Mucosa of gallbladder (tissue), 1 donor: ENCODE measurements around the gene MAP1LC3B. TPM values are rescaled to one million over a fixed set of nuclear protein-coding genes. Genes with fewer than 3 reads are reported as not detected.

Experiments
- DNase-seq: peaks from one replicate; pipeline ENCODE4 v3.0.0-alpha.2; 2020; ENCODE audit warnings: low spot score
- total RNA-seq: library from RNA; stranded (reverse); gene quantifications from one replicate; pipeline ENCODE4 v1.2.1, GENCODE V29; 2021
- donor health status: DM: no; HTN: no; CAD: no.

The MAP1LC3B gene
- total RNA-seq, 1 donor from 2014 or later = 55.9 TPM

DNA sequence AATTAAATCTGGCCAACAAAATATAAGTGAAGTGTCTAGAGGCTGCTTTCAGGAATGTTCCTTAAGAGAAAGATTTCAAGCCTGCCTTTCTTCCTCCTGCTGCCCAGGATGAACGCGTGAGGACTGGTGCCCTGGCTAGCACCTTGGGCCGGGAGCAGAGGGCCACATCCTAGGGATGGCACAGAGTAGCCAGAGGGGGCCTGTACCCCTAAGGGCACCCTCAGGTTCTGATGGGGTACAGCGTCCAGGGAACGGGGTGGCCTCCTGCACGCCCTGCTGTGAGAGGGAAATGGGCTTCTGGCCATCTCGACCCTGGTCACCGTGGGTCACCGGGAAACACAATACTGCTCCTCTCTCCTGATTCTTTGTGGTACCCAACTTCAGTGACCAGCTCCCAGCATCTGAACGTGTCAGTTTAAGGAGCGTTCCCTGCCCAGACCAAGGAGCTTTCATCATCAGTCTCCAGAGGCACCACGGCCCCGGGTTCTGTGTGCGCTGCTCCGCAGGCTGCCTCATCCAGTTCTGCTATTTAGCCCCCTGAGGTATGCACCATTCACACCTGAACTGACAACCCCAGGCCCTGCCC is 40.3 kb downstream of the MAP1LC3B start:
- DNase-seq = no peak

DNA sequence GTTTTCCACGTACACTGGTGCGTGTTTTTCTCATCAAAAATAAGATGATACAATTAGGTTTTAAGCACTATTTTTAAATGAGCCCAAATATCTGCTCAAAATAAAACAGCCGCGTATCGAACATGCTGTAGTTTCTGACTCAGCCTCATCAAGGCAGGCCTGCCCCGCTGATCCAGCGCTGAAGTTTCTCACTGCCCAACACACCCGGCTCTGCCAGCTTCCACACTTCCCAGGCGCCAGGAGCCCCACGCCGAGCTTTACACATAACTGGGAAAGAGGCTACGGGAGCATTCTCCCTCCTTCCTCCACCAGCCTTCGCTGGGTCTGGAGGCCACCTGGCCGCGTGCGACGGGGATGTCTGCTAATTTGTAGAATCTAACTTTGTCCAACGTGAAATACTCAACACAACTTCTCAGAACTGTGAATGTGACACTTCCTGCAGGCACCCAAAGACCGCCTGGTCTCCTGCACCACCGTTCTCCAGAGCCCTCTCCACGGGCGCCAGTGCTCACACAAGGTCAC is 42.1 kb downstream of the MAP1LC3B start:
- no peak for DNase-seq

DNA sequence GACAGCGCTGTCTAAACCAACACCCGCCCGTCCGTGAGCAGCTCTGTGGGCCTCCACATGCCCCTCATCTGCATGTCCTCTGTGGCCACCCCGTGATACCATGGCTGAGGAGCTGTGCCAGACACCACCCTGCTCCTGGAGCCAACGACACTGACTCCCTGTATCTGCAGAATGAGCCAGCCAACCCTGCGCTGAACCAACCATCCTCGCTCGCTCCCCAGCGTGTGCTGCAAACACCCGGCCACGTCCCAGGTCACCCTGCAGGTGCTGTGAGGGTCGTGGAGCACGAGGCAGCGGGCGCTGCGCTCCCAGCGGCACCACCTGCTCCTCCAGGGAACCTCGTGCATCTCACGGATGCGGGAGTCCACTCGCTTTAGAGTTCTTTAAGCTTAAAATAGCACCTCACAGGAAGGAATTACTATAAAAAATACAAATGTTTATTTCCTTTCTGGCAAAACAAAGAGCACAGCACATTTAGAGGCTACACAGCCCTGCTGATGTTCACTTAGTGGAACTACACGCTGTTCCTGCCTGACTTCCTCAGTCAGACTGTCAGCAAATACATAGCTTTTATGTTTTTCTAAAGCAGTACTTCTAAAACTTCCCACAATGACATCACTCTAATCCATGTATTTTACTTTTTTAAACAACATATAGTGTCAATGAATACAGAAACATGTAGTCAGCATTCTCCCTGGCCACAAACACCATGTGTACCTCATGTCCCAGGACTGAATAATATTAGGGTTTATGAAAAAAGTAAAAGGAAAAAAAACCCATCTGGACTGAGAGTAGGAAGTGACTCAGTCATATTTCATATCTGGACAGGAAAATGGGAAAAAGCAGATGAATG is 43.5 kb downstream of the MAP1LC3B start:
- DNase-seq = no peak

DNA sequence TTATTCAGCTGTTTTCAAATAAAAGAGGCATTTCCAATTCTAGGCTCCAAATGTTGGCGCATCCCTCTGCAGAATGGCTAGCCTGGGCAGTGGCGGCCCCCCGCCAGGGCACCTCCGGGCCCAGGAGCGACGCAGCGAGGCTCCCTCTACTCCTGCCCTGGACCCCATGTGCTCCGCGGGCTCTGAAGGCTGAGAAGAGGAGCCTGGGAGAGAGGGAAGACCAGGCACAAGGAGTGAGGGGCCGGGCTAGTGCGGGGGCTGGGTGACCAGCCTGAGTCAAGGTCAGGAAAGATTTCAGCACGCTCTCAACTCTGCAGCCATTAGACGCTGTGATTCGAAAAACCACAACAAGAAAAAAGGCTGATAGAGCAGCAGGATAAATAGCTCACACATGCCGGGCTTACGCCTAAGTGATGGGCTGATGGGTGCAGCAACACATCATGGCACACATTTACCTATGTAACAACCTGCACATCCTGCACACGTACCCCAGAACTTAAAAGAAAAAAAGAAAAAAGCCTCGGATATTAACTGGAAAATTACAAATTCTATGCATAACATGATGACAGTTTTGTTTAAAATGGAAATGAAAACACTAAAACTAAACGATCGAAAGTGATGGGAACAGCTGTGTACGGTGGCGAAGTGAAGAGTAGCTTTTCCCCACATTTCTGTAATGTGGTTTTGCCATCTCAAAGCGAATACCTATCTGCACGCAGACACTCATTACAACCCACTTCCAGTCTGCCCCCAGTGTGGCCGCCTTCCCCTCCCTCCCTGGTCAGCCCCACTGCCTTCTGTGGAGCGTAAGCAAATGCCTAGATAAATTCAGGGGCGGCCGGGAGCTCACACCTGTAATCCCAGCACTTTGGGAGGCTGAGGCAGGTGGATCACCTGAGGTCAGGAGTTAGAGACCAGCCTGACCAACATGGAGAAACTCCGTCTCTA is 44.4 kb downstream of the MAP1LC3B start:
- no peak for DNase-seq

DNA sequence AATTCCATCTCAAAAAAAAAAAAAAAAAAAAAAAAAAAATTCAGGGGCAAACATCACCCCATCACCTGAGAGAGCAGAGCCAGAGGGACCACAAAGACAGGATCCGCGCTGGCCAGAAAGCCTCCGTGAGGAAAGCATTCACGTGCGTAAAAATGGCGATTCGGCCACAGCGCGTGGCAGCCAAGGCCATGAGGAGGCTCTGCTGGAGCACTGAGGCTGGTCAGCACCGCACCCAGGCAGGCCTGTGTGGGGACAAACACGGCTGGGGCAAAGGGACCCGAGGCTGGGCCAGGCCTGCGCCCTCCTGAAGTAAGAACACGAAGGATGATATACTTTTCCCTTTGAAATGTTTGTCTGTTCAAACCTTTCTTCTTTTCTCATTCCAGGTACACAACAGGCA is 45.2 kb downstream of the MAP1LC3B start:
- no peak for DNase-seq

DNA sequence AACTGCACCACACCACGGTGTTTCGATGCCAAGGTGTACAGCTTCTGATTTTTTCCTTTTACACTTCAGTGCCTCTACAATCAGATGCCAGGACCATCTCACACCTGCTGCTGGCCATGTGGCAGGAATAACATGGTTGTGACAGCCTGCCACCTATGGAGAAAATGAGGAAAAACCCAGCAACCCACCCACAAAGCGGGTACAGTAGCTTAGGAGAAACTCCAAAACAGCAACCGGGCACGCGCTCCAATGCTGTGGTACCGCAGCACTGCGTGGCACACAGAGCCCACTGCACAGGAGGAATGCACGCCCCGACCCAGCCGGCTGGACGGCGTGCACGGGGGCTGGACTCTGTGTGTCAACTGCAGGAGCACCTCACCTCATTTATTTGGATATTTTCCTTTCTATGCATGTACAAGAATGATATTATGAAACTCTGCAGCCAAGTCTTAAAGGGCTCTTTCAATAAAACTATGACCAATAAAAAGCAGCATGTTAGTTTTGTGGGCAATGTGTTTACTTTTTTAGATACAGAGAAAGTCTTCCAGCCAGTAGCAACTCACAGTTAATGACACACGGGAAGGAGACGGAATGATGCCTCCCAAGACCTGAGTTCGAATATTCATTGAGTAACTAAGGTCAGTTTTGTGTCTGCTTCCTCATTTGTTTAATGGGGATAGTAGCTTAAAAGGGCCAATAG is 45.9 kb downstream of the MAP1LC3B start:
- no peak for DNase-seq

DNA sequence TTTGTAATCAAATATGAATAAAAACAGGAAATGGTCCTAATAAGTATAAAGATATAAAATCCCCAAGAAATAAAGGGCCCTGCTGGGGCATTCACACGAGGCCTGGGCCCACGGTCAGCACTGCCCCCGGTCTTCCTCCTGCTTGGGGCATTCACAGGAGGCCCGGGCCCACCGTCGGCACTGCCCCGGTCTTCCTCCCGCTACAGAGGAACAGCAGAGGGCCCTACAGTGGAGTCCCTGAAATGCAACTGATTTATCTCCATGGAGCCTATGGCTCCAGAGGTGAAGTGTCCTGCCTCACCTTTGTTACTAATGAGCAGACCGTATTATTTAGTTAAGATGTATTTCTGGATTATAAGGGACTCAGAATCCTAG is 46.5 kb downstream of the MAP1LC3B start:
- DNase-seq = no peak

DNA sequence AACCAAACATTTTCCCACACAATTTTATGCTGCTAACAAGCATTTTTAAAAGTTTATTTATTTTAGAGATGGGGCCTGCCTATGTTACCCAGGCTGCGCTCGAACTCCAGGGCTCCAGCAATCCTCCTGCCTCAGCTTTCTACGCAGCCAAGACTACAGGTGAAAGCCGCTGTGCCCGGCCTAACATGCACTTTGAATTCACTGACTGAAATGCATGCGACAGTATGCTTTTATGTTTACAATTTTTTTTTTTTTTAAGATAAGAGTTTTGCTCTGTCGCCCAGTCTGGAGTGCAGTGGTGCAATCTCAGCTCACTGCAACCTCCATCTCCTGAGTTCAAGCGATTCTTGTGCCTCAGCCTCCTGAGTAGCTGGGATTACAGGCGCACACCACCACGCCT is 47.8 kb downstream of the MAP1LC3B start:
- no peak for DNase-seq

DNA sequence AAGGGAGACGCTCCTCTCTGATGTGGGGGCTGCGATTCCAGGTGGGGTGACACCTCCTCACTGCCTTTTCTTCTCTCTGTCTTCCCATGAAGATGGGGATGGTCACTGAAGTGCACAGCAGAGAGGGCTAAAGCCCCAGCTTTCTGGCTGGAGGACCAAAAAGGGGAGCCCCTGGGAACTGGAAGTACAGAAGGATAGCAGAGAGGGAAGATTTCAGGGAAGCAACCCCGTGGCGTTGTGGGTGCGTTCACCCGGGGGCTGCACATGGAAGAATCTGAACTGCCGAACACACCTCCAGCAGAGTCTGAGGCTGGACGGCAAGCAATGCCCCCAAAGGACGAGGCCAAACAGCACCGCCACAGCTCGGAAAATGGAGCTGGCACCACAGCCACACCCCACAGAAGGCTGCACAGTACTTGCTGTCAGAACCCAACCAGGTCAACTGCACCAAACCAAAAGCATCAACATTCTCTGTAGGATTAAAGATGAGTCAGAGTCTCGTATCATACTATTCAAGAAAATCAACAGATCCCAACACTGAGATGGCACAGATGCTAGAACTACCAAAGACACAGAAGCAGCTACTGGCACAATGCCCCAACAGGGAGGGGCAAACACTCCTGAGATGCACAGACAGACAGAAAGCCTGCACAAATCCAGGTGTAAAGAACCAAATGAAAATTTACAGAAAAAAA is 49.9 kb downstream of the MAP1LC3B start:
- no peak for DNase-seq

DNA sequence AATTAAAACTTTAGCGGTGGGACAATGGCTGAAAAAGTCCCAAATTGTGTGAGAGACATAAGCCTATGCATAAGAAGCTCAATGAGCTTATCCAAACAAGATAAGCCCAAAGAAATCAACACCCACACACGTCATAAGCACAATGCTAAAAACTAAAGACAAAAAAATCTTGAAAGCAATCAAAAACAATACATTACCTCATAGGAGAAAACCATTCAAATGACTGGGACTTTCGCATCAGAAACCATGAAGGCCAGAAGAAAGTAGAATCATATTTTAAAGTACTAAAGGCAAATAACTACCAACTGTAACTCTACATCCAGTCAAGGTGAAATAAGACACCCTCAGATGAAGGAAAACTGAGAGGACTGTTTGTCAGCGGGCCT is 50.4 kb downstream of the MAP1LC3B start:
- no peak for DNase-seq

DNA sequence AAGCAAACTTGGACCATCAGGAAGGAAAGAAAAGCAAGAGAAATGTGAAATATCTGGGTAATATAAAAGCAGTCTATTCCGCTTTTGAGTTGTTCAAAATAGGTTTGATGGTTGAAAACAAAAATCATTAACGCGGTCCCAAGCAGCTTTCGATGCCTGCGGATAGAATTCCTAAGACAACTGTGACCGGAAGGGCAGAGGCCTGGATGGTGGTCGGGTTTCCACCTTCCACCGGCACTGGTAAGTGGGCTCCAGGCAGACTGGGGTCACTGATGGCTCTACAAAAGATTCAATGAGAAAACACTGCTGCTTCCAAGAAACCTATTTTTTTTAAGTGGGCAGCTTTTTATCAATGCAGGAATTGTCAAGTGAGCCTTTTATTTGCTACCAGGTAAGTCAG is 50.9 kb downstream of the MAP1LC3B start:
- DNase-seq = no peak

DNA sequence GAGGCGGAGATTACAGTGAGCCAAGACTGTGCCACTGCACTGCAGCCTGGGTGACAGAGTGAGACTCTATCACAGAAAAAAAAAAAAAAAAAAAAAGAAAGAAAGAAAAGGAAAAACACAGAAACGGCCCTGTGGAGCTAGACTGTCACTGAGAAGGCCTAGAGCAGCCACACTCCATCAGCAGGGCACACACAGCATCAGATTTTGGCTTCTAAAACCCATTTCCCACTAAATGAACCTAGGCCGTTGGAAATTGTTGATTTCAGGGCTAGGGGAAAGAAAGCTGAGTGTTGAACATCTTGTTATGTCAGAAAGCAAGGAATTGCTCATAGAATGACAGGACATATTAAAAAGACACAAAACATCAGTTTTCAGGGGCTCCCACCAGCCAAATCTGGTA is 51.8 kb downstream of the MAP1LC3B start:
- no peak for DNase-seq

DNA sequence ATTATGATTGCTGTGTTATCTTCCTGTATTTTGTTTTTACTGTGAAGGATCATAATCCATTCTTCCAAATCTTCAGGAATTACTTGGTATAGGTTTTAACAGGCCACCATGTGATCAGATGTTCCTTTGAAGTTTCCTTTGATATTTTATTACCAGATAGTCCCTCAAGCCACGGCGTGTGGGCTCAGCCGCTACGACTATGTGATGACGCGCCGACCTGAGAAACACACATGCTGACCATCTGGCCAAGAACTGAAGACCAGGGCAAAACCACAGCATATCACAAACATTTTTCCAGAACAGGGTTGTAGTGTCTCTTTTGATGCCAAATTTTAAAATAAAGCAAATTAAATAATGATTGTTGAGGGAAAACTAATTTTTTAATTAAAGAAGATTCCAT is 53.4 kb downstream of the MAP1LC3B start:
- no peak for DNase-seq

DNA sequence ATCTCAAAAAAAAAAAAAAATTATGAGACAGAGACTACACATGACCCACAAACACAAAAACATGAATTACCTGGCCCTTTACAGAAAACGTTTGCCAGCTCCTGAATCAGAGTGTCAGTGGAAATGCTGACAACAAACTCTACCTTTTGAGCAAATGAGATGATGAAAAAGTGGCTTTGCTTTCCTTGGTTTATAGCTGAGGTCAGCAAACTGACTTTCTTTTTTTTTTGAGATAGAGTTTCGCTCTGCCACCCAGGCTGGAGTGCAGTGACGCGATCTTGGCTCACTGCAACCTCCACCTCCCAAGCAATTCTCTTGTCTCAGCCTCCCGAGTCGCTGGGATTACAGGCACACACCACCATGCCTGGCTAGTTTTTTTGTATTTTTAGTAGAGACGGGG is 54.3 kb downstream of the MAP1LC3B start:
- no peak for DNase-seq

DNA sequence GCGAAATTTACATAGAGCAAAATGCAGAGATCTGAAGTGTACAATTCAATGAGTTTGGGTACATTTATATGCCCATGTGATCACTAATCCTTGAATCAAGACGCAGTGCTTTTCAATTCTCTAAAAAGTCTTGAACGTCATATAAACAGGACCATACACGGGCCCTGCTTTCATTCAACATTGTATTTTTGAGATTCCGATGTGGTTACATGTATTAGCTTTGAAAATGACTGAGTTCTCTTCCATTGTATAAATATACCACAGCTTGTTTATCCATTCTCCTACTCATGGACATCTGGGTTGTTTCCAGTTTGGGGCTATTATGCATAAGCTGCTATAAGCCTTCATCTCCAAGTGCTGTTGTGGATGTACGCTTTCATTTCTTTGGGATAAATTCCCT is 55.2 kb downstream of the MAP1LC3B start:
- no peak for DNase-seq

DNA sequence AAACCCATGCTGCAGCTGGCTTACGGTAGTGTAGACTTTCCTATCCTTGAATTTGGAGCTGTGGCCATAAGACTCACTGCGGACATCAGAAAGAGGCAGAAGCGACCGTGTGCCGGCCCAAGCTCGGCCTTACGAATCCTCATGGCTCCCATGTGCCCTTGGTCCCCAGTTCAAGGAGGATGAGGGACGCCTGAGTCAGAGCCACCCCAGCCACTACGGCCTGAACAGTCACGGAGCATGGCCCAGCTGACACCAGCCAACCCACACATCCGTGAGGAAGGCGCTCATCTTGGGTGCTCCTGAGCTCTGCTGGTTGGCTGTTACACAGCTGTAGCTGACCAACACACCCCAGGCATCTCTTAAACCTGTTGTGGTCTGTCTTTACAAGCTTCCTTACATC is 56.7 kb downstream of the MAP1LC3B start:
- no peak for DNase-seq

DNA sequence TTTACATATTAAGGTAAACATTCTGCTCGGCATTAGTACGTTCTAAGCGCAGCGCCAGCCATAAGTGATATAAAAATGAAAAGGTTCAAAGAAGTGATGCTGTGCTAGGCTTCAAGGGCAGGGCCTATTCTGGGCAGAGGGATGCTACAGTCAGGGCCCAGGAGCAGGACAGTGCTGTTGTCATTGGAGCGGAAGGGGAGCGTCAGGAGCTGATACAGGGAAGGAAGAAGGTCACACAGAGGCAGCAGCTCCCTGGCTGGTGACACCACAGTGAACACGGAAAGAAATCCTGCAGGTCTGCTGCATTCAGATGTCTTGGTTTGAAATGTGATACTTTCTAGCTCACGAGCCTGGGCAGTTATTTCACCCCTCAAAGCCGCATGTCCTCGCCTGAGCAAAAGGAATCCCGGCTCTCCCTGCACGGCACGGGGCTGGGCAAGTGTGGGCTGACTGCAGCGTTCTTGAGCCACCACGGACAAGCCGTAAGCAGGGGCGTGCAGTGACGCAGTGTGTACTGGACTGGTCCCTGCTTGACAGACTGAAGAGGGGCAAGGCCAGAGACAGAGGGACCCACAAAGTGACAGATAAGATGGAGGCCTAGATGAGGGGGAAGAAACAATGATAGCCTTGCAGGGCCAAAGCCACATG is 59.6 kb downstream of the MAP1LC3B start:
- DNase-seq = no peak

DNA sequence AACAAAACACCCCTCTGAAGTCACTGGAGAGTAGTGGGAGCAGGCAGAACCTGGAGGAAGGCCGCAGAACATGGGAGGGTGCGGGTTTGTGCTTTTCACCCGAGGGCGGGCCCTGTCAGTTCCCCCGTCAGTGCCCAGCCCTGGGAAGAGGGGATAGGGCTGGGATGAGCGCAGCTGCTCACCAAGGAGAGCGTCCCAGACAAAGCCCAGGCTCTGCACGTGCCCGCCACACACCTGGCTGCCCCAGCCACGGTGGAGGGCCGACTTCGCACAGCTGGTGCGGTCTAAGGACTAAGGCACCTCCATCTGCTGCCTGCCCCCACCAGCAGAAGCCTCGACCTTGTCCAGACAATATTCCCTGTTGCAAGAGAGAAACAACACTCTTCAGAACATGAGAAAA is 61.2 kb downstream of the MAP1LC3B start:
- no peak for DNase-seq
